Fibroblast of pulmonary artery (primary cell): Measurements from ENCODE around the gene REG4.

ENCODE experiments used
- DNase-seq: peaks from one replicate; pipeline ENCODE4 v3.0.0-alpha.2; 2010; ENCODE audit warnings: low read depth
- H3K4me3 ChIP-seq: replicated peaks from 2 replicates; pipeline ENCODE4 v1.5.1; 2011; ENCODE audit warnings: low read depth, mild to moderate bottlenecking, control low read depth, low read length, moderate library complexity
- TF ChIP-seq, protein P1 (sequence below): IDR thresholded peaks from 2 replicates; pipeline ENCODE4 v1.5.1; 2011; ENCODE audit warnings: mild to moderate bottlenecking, control low read depth, low read length, inconsistent platforms; ENCODE audit errors: missing control alignments

The REG4 gene

DNA sequence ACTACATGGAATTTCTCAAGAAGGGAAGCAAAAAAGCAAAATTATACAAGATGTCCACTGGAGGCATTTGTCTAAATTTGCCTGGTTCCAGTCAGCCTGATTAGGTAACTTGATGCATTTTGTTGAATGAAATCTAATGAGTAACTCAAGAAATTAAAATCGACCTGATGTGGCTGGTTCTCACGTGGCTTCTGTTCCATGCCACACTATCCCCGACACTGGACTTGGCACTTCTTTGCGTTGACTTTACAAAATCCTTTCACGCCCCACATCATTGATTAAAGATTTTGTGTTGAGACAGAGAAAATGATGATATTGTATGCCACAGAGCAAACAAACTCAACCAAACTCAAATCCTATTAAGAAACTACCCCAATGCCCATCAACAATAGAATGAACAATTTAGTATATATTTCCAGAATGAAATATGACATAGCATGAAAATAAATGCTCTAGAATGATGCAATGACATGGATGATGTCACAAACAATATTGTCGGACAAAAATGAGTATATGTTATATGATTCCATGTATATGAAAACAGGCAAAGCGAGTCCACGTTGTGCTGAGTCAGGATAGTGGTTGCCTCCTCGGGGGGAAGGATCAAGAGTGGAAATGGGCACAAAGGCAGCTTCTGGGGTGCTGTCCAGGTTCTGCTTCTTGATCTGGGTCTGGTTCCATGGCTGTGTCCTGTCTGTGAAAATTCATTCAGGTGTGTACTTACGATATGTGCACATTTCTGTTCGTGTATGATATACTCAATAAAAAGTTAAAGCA is 29.6 kb downstream of the REG4 start:
- TF ChIP-seq, protein P1, sequence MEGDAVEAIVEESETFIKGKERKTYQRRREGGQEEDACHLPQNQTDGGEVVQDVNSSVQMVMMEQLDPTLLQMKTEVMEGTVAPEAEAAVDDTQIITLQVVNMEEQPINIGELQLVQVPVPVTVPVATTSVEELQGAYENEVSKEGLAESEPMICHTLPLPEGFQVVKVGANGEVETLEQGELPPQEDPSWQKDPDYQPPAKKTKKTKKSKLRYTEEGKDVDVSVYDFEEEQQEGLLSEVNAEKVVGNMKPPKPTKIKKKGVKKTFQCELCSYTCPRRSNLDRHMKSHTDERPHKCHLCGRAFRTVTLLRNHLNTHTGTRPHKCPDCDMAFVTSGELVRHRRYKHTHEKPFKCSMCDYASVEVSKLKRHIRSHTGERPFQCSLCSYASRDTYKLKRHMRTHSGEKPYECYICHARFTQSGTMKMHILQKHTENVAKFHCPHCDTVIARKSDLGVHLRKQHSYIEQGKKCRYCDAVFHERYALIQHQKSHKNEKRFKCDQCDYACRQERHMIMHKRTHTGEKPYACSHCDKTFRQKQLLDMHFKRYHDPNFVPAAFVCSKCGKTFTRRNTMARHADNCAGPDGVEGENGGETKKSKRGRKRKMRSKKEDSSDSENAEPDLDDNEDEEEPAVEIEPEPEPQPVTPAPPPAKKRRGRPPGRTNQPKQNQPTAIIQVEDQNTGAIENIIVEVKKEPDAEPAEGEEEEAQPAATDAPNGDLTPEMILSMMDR, result no peak
- H3K4me3 ChIP-seq, result no peak overlapping the region
- no peak for DNase-seq

GRCh38 chr1:119779869-119780356 is 31.3 kb downstream of the REG4 start:
- DNase-seq, result peak; percentile 58
- TF ChIP-seq, protein P1, result no peak
- H3K4me3 ChIP-seq, result peak overlapping the region; percentile 23

DNA sequence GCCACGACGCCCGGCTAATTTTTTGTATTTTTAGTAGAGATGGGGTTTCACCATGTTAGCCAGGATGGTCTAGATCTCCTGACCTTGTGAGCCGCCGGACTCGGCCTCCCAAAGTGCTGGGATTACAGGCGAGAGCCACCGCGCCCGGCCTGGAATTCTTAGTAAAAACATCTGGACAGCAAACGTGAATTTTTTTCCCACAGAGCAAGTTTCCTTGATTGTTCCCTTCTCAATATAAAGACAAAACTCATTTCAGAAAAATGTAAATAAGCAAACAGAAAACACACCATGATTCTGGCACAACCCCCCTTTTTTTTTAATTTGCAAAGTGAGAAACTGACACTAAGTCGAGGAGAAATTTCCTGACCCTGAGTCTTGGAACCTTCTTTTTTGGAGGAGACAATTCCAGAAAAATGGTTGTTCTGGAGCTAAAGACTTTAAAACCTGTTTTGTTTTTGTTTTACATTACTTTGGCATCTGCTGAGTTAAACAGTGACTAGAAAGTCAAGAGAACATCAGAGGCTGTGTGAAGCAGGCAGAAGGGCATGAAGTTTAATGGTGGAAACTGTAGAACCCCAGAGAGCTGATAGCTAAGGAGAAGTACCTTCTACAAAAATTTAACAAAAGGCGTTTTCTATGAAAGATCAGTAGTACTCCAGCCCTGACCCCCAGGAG is 32.2 kb downstream of the REG4 start:
- no peak for DNase-seq
- TF ChIP-seq, protein P1, result no peak
- no peak overlapping the region for H3K4me3 ChIP-seq

GRCh38 chr1:119778359-119778758 is 32.9 kb downstream of the REG4 start:
- H3K4me3 ChIP-seq, result no peak overlapping the region
- no peak for DNase-seq
- TF ChIP-seq, protein P1, result no peak

- no peak for DNase-seq
- TF ChIP-seq, protein P1, result no peak
Measured at GRCh38 chr1:119774746-119775490, 36.3 kb downstream of the REG4 start.

GRCh38 chr1:119773711-119774241 is 37.5 kb downstream of the REG4 start:
- no peak overlapping the region for H3K4me3 ChIP-seq
- no peak for DNase-seq
- TF ChIP-seq, protein P1, result no peak

More at GRCh38 chr1:119774746-119775490, 36.3 kb downstream of the REG4 start:
- no peak overlapping the region for H3K4me3 ChIP-seq
